K562 (cell line): ENCODE measurements around the gene GMDS. TPM values are rescaled to one million over a fixed set of nuclear protein-coding genes. Genes with fewer than 3 reads are reported as not detected.

Experiments
- ATAC-seq: fragments of 200-7000 bp; cut with Tn5 transposase; 3 replicates; pipeline ENCODE4 v1.9.1; 2020; ENCODE audit warnings: moderate library complexity
- BruUV-seq: library from RNA; stranded (reverse); fragments of 400-500 nt; replicated peaks from 2 replicates; lab custom pipeline; 2021; lab: Mats Ljungman, UMichigan
- CTCF ChIA-PET: fragments of 300-600 bp; formaldehyde crosslinking; extraction: SDS; loops from one replicate; lab custom pipeline; 2021; ENCODE audit warnings: low intra/inter-chr PET ratio; lab: Yijun Ruan, JAX
- POLR2A ChIA-PET: fragments of 300-600, 350-650 bp; sonication (Branson Sonifier 250); formaldehyde crosslinking; extraction: SDS; loops from one replicate; lab custom pipeline; 2021; ENCODE audit warnings: antibody characterized with exemption, inconsistent platforms; lab: Yijun Ruan, JAX
- DNase-seq, 4 experiments: peaks; one replicate each; pipeline versions ENCODE4 v3.0.0 to v3.0.0-alpha.2; 2011 to 2018; ENCODE audit warnings: low spot score in 3 of 4, mixed read lengths in 3 of 4; ENCODE audit errors: extremely low read depth in 1 of 4
- FAIRE-seq: peaks from 2 replicates; lab custom pipeline; 2011; peaks lifted over from hg19 to GRCh38; lab: Jason Lieb, UNC
- H2AFZ ChIP-seq: 2 replicates; pipeline ENCODE4 v1.6.0; 2011; ENCODE audit warnings: low read depth, low read length, control low read depth, inconsistent platforms
- H3K27ac ChIP-seq: fragments of 200-600 bp; 3 replicates; pipeline ENCODE4 v1.8.0; 2011; ENCODE audit warnings: low read depth, mild to moderate bottlenecking, control low read depth, inconsistent platforms, low read length, moderate library complexity, mixed read lengths; ENCODE audit errors: extremely low read depth
- H3K27me3 ChIP-seq, 2 experiments: fragments of 300-600 bp in 1 of 2; 2 replicates in 1 of 2; 3 replicates in 1 of 2; pipeline versions ENCODE4 v1.6.0 to v1.8.0; 2011; ENCODE audit warnings: inconsistent platforms in 2 of 2, low read length in 2 of 2, mild to moderate bottlenecking in 1 of 2, mixed read lengths in 1 of 2, moderate library complexity in 1 of 2; ENCODE audit not compliant: control insufficient read depth in 2 of 2, insufficient read depth in 2 of 2
- H3K36me3 ChIP-seq: fragments of 300-600 bp; 3 replicates; pipeline ENCODE4 v1.8.0; 2011; ENCODE audit warnings: mild to moderate bottlenecking, low read length, inconsistent platforms; ENCODE audit not compliant: control insufficient read depth, insufficient read depth
- H3K4me1 ChIP-seq, 2 experiments: fragments of 200-600 bp in 1 of 2; replicated peaks in 1 of 2; 2 replicates in 1 of 2; 3 replicates in 1 of 2; pipeline versions ENCODE4 v1.5.1 to v1.8.0; 2011; ENCODE audit warnings: inconsistent platforms in 2 of 2, low read length in 2 of 2, mild to moderate bottlenecking in 1 of 2, mixed read lengths in 1 of 2, moderate library complexity in 1 of 2; ENCODE audit not compliant: control insufficient read depth in 2 of 2, insufficient read depth in 2 of 2
- H3K4me2 ChIP-seq: 2 replicates; pipeline ENCODE4 v1.6.1; 2011; ENCODE audit warnings: low read length, control low read depth, inconsistent platforms, mixed read lengths; ENCODE audit not compliant: insufficient read depth
- H3K4me3 ChIP-seq: fragments of 200-600 bp; sonication (generic), shearing (Covaris generic); 2 replicates; pipeline ENCODE4 v1.5.1; 2016; ENCODE audit warnings: control low read depth, inconsistent platforms
- H3K79me2 ChIP-seq: fragments of 200-600 bp; 3 replicates; pipeline ENCODE4 v1.8.0; 2011; ENCODE audit warnings: low read length, inconsistent platforms; ENCODE audit not compliant: control insufficient read depth, insufficient read depth
- H3K9ac ChIP-seq, 2 experiments: 2 replicates each; pipeline versions ENCODE4 v1.6.0 to v1.6.1; 2011; ENCODE audit warnings: low read depth in 2 of 2, low read length in 2 of 2, control low read depth in 1 of 2, inconsistent platforms in 1 of 2, mild to moderate bottlenecking in 1 of 2, mixed read lengths in 1 of 2; ENCODE audit not compliant: insufficient read depth in 1 of 2
- H3K9me1 ChIP-seq: one replicate; pipeline ENCODE4 v1.6.0; 2011; ENCODE audit warnings: inconsistent platforms, mild to moderate bottlenecking, low read length, moderate library complexity; ENCODE audit not compliant: control insufficient read depth, insufficient read depth
- H3K9me3 ChIP-seq: replicated peaks from 2 replicates; pipeline ENCODE4 v1.5.1; 2011; ENCODE audit warnings: low read depth, low read length, inconsistent platforms; ENCODE audit not compliant: control insufficient read depth, insufficient read depth
- H4K20me1 ChIP-seq: replicated peaks from 2 replicates; pipeline ENCODE4 v1.6.1; 2011; ENCODE audit warnings: low read length, inconsistent platforms, mixed read lengths; ENCODE audit not compliant: control insufficient read depth, insufficient read depth
- ATF1 ChIP-seq, 2 experiments: fragments of 450-650 bp in 1 of 2; IDR thresholded peaks; 2 replicates each; pipeline ENCODE4 v1.6.1; 2016; ENCODE audit warnings: missing compliant biosample characterization in 1 of 2, missing genetic modification characterization in 1 of 2
- BCOR ChIP-seq: fragments of 450-650 bp; IDR thresholded peaks from 2 replicates; pipeline ENCODE4 v1.6.1; 2016
- BHLHE40 ChIP-seq: IDR thresholded peaks from 2 replicates; pipeline ENCODE4 v1.6.1; 2011; ENCODE audit warnings: low read length, improper control_type of control experiment
- CBX5 ChIP-seq: IDR thresholded peaks from 2 replicates; pipeline ENCODE4 v1.6.1; 2014; ENCODE audit warnings: low read depth, borderline replicate concordance
- DPF2 ChIP-seq: fragments of 450-650 bp; IDR thresholded peaks from 2 replicates; pipeline ENCODE4 v1.6.1; 2016
- PRMT5 ChIP-seq: sonication (generic); formaldehyde crosslinking; IDR thresholded peaks from 2 replicates; pipeline ENCODE4 v1.5.0; 2020; ENCODE audit warnings: missing genetic modification reagents
- SRSF3 ChIP-seq: fragments of 200-400 bp; formaldehyde crosslinking; IDR thresholded peaks from 2 replicates; pipeline ENCODE4 v1.6.1; 2016; ENCODE audit warnings: mild to moderate bottlenecking, low read length, moderate library complexity; ENCODE audit not compliant: insufficient read depth
- ZNF133 ChIP-seq: fragments of 250-450 bp; sonication (Bioruptor Pico); IDR thresholded peaks from 2 replicates; pipeline ENCODE4 v1.4.0; 2020; ENCODE audit warnings: mild to moderate bottlenecking
- WGBS: fragments of 100-300 bp; shearing (Covaris generic); methylation state at CpG from one replicate; pipeline ENCODE4 v1.1.6; 2016; ENCODE audit warnings: low coverage, mixed read lengths; ENCODE audit not compliant: insufficient coverage; ENCODE audit errors: missing lambda C conversion rate; 5-methylcytosine and 5-hydroxymethylcytosine counted together
- in situ Hi-C: fragments of 300-500 bp; cut with MboI; formaldehyde crosslinking; loops from 4 replicates; pipeline ENCODE4 v1.15.0; 2018; ENCODE audit warnings: inconsistent platforms, mixed read lengths
- intact Hi-C: fragments of 100-400 bp; cut with micrococcal nuclease; formaldehyde crosslinking; loops from 2 replicates; pipeline ENCODE4 v1.14.2; 2022
- polyA plus RNA-seq, 8 experiments: library from polyadenylated mRNA; depleted of rRNA in 4 of 8; stranded (reverse) in 5 of 8; unstranded in 3 of 8; fragments of >200 nt; fragmentation: Nextera tagmentation in 2 of 8; fragmentation: Illumina TruSeq in 1 of 8; extraction: Ambion mirVana in 2 of 8; extraction: Trizol in 1 of 8; gene quantifications; 2 replicates each; pipeline versions ENCODE4 v1.2.1 to v1.2.3, GENCODE V29; 2011 to 2014; ENCODE audit warnings: inconsistent platforms in 1 of 8, missing spikeins in 1 of 8
- total RNA-seq, 7 experiments: library from RNA; depleted of rRNA in 6 of 7; stranded (reverse); fragments of >200 nt in 6 of 7; fragmentation: Illumina TruSeq in 2 of 7; extraction: Trizol in 2 of 7; gene quantifications; 2 replicates each; pipeline versions ENCODE4 v1.2.1 to v1.2.3, GENCODE V29; 2011 to 2021; ENCODE audit warnings: low replicate concordance in 1 of 7
- TF ChIP-seq, protein P1 (sequence below), 2 experiments: fragments of 150-350 bp in 1 of 2; IDR thresholded peaks; 2 replicates each; pipeline ENCODE4 v1.6.1; 2012 to 2016; ENCODE audit warnings: low read depth in 2 of 2, low read length in 2 of 2, mild to moderate bottlenecking in 1 of 2, moderate library complexity in 1 of 2
- TF ChIP-seq, protein P2 (sequence below): sonication (generic); formaldehyde crosslinking; IDR thresholded peaks from 2 replicates; pipeline ENCODE4 v1.8.1; 2022; ENCODE audit warnings: missing genetic modification reagents
- TF ChIP-seq, protein P3 (sequence below): fragments of 450-650 bp; formaldehyde crosslinking; IDR thresholded peaks from 2 replicates; pipeline ENCODE4 v1.4.0; 2020; ENCODE audit warnings: mild to moderate bottlenecking, moderate library complexity

Gene GMDS
- total and polyA plus RNA-seq, 9 of the 15 experiments (the other 6 are each of a cell fraction or from before 2014, with no cell fraction given) = 0.48 to 31.8 (median 13.4) TPM

DNA sequence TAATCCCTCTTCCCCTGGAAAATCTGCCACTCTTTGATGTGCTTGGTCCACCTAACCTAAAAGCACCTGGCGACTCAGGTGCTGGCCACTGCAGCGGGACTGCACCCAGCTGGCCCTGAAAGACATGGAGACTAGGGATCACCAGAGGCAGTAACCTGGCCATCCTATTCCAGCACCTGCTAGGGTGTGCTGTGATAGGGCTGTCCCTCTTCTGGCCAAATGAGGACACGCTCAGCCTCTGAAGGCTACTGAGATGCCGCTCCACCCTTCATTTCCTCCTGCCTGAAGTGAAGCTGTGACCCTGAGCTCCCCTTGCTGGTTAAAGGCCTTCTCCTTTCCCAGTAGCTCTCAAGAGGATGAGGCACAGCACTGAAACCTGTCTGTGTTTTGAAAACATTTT is 611.3 kb downstream of the GMDS start:
- peak; percentile 59; the same call in 2 of the 3 replicates for ATAC-seq
- Histone ChIP-seq H3K36me3 (no peaks in the 10 kb centered on the region), H3K27me3 (peaks cover 30 to 82% of the 10 kb centered on the region in 2 experiments), H3K27ac (no peak overlapping the region), H3K79me2 (no peaks in the 10 kb centered on the region), H3K4me2 (no peak overlapping the region), H2AFZ (no peak overlapping the region), H3K4me1 (peaks cover 9 to 12% of the 10 kb centered on the region in 2 experiments; a peak in 3 of 5 replicates), H3K4me3 (no peak overlapping the region), H3K9ac (no peak overlapping the region), H3K9me3 (no peaks in the 10 kb centered on the region), H3K9me1 (no peaks in the 10 kb centered on the region), H4K20me1 (peaks cover 5% of the 10 kb centered on the region; the same call in 1 of the 2 replicates)
- no peak for DNase-seq
- FAIRE-seq = no peak
- no TSS peak for BruUV-seq
- TF ChIP-seq ATF1 (CRISPR knock-in tag; IDR thresholded peaks at IDR 0.05) = no peak
- TF ChIP-seq ATF1 (tag; IDR thresholded peaks at IDR 0.05) = no peak
- TF ChIP-seq SRSF3 = no peak
- TF ChIP-seq, protein P1, sequence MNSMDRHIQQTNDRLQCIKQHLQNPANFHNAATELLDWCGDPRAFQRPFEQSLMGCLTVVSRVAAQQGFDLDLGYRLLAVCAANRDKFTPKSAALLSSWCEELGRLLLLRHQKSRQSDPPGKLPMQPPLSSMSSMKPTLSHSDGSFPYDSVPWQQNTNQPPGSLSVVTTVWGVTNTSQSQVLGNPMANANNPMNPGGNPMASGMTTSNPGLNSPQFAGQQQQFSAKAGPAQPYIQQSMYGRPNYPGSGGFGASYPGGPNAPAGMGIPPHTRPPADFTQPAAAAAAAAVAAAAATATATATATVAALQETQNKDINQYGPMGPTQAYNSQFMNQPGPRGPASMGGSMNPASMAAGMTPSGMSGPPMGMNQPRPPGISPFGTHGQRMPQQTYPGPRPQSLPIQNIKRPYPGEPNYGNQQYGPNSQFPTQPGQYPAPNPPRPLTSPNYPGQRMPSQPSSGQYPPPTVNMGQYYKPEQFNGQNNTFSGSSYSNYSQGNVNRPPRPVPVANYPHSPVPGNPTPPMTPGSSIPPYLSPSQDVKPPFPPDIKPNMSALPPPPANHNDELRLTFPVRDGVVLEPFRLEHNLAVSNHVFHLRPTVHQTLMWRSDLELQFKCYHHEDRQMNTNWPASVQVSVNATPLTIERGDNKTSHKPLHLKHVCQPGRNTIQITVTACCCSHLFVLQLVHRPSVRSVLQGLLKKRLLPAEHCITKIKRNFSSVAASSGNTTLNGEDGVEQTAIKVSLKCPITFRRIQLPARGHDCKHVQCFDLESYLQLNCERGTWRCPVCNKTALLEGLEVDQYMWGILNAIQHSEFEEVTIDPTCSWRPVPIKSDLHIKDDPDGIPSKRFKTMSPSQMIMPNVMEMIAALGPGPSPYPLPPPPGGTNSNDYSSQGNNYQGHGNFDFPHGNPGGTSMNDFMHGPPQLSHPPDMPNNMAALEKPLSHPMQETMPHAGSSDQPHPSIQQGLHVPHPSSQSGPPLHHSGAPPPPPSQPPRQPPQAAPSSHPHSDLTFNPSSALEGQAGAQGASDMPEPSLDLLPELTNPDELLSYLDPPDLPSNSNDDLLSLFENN (IDR thresholded peaks at IDR 0.05; ENCODE audit: low read depth in 2 of 2, low read length in 2 of 2) = no peak
- no peak for TF ChIP-seq DPF2
- TF ChIP-seq PRMT5 (CRISPR knock-in tag) = no peak
- TF ChIP-seq, protein P2, sequence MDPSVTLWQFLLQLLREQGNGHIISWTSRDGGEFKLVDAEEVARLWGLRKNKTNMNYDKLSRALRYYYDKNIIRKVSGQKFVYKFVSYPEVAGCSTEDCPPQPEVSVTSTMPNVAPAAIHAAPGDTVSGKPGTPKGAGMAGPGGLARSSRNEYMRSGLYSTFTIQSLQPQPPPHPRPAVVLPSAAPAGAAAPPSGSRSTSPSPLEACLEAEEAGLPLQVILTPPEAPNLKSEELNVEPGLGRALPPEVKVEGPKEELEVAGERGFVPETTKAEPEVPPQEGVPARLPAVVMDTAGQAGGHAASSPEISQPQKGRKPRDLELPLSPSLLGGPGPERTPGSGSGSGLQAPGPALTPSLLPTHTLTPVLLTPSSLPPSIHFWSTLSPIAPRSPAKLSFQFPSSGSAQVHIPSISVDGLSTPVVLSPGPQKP = no peak
- TF ChIP-seq, protein P3, sequence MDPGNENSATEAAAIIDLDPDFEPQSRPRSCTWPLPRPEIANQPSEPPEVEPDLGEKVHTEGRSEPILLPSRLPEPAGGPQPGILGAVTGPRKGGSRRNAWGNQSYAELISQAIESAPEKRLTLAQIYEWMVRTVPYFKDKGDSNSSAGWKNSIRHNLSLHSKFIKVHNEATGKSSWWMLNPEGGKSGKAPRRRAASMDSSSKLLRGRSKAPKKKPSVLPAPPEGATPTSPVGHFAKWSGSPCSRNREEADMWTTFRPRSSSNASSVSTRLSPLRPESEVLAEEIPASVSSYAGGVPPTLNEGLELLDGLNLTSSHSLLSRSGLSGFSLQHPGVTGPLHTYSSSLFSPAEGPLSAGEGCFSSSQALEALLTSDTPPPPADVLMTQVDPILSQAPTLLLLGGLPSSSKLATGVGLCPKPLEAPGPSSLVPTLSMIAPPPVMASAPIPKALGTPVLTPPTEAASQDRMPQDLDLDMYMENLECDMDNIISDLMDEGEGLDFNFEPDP (CRISPR knock-in tag) = no peak
- TF ChIP-seq ZNF133 (CRISPR knock-in tag) = no peak
- no peak for TF ChIP-seq BCOR
- TF ChIP-seq BHLHE40 = no peak
- TF ChIP-seq CBX5 = no peak
- CTCF ChIA-PET = no interaction called here
- intact Hi-C loops (no loop called here), in situ Hi-C loops (no loop called here)
- POLR2A ChIA-PET = no interaction called here
- WGBS = 3% methylated on average over 4 of the region's 4 CpGs
